Activated T-cell treated with anti-CD3 and anti-CD28 coated beads, Interleukin-2, amount 50 U/mL, for 72 hours (primary cell): ENCODE results near the gene SCAF11. TPM values are rescaled to one million over a fixed set of nuclear protein-coding genes. Genes with fewer than 3 reads are reported as not detected.
A peak's percentile ranks its signal among the peaks of the same experiment; 100 is the strongest.
"Not testable (repeated sequence)": the region's sequence is repeated elsewhere in the genome, so short reads cannot be mapped to it uniquely, and the experiment has no call there.

Source experiments
- ATAC-seq, 2 donors: fragments of 150-1000 bp; cut with Tn5 transposase; replicated peaks in 1 of 2; 2 replicates each; pipeline ENCODE4 v1.10.0; 2021; ENCODE audit warnings: moderate library complexity in 2 of 2, mild to moderate bottlenecking in 1 of 2
- DNase-seq, 2 donors: peaks; one replicate each; pipeline ENCODE4 v3.0.0; 2021 to 2022; ENCODE audit warnings: mixed read lengths in 1 of 2
- H3K27ac Mint-ChIP-seq: one replicate; pipeline ENCODE4 v1.8.0; 2022; ENCODE audit warnings: mild to moderate bottlenecking, moderate library complexity, mixed read lengths
- H3K27me3 Mint-ChIP-seq: one replicate; pipeline ENCODE4 v1.8.0; 2022; ENCODE audit warnings: low read depth, mixed read lengths
- H3K36me3 Mint-ChIP-seq, 2 donors: one replicate each; pipeline ENCODE4 v1.8.0; 2022; ENCODE audit warnings: mixed read lengths in 2 of 2, mild to moderate bottlenecking in 1 of 2; ENCODE audit not compliant: insufficient read depth in 2 of 2
- H3K4me1 Mint-ChIP-seq: one replicate; pipeline ENCODE4 v1.8.0; 2022; ENCODE audit warnings: low read depth, mixed read lengths
- H3K4me3 Mint-ChIP-seq, 2 donors: one replicate each; pipeline ENCODE4 v1.8.0; 2022; ENCODE audit warnings: mild to moderate bottlenecking in 2 of 2, mixed read lengths in 2 of 2, moderate library complexity in 2 of 2
- H3K9me3 Mint-ChIP-seq, 2 donors: one replicate each; pipeline ENCODE4 v1.8.0; 2022; ENCODE audit warnings: mixed read lengths in 2 of 2
- total RNA-seq, 2 donors: library from RNA; stranded (reverse); gene quantifications; one replicate each; pipeline ENCODE4 v1.2.3, GENCODE V29; 2022

Gene SCAF11, protein sequence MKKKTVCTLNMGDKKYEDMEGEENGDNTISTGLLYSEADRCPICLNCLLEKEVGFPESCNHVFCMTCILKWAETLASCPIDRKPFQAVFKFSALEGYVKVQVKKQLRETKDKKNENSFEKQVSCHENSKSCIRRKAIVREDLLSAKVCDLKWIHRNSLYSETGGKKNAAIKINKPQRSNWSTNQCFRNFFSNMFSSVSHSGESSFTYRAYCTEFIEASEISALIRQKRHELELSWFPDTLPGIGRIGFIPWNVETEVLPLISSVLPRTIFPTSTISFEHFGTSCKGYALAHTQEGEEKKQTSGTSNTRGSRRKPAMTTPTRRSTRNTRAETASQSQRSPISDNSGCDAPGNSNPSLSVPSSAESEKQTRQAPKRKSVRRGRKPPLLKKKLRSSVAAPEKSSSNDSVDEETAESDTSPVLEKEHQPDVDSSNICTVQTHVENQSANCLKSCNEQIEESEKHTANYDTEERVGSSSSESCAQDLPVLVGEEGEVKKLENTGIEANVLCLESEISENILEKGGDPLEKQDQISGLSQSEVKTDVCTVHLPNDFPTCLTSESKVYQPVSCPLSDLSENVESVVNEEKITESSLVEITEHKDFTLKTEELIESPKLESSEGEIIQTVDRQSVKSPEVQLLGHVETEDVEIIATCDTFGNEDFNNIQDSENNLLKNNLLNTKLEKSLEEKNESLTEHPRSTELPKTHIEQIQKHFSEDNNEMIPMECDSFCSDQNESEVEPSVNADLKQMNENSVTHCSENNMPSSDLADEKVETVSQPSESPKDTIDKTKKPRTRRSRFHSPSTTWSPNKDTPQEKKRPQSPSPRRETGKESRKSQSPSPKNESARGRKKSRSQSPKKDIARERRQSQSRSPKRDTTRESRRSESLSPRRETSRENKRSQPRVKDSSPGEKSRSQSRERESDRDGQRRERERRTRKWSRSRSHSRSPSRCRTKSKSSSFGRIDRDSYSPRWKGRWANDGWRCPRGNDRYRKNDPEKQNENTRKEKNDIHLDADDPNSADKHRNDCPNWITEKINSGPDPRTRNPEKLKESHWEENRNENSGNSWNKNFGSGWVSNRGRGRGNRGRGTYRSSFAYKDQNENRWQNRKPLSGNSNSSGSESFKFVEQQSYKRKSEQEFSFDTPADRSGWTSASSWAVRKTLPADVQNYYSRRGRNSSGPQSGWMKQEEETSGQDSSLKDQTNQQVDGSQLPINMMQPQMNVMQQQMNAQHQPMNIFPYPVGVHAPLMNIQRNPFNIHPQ (N-terminal part only)
- 100 to 1,000 TPM; 114 to 118 TPM for total RNA-seq

DNA sequence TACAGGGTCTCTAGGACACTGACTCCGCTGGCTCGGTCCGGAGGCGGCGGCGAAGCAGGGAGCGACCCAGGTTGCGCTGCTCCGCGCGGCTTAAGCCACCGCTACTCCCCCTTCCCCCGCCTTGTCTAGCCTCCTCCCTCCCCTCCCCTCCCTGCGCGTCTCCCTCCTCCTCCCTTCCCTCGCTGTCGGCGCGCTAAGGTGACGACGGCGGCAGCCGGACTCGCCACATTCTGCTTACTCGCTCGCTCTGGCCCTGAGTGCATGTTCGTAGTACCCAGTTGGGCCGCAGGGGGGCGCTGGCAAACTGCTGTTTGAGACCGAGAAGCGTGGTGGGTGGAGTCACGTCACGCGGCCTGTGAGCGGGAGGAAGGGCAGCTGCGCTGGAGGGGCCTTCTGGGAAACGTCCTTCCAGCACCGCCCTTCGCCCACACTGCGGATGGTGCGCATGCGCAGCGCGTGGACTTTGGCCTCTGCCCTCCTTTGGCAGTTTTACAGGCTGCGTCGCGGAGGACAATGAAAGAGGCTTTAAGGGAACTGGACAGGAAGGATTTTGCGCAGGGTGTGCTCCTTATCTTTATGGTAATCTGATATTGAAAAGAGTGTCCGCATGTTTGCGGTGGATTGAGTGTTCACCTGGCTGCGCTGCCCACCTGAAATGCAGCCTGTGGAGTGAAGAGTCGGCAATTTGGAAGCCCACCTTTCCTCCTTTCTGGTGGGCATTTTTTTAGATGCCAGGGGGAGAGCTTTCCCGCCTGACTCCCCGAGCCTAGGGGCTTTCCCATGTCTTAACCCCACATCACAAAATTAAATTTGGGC is at the start of gene SCAF11:
Gene SCAF11 (minus strand): TSS at position 107 of the 816 bp plus-strand sequence. CDS start 26,407 bp downstream, outside the sequence.
- H3K27me3 Mint-ChIP-seq = no peaks in the 10 kb centered on the region
- peak within 1 kb of the TSS; percentile 98 for H3K27ac Mint-ChIP-seq
- ATAC-seq = peak; percentile 89 to 90
- H3K36me3 Mint-ChIP-seq = peaks cover 13 to 15% of the 10 kb centered on the region in 2 donors
- DNase-seq = peak; percentile 100
- peaks cover 47% of the 10 kb centered on the region for H3K4me1 Mint-ChIP-seq
- peak within 1 kb of the TSS; percentile 93 to 97 for H3K4me3 Mint-ChIP-seq
- H3K9me3 Mint-ChIP-seq = no peaks in the 10 kb centered on the region

- H3K27me3 Mint-ChIP-seq = peaks cover 20% of the 10 kb centered on the region
- H3K9me3 Mint-ChIP-seq, H3K4me3 Mint-ChIP-seq, ATAC-seq, H3K36me3 Mint-ChIP-seq, H3K27ac Mint-ChIP-seq, H3K4me1 Mint-ChIP-seq, DNase-seq: not testable (repeated sequence)
Observed at GRCh38 chr12:46037066-46037465, 46.7 kb upstream of the SCAF11 start.

- Mint-ChIP-seq H3K36me3 (peaks cover 5 to 19% of the 10 kb centered on the region in 2 donors), H3K9me3 (peaks cover 16 to 20% of the 10 kb centered on the region in 2 donors), H3K4me3 (no peak overlapping the region), H3K27ac (no peak overlapping the region), H3K27me3 (no peaks in the 10 kb centered on the region), H3K4me1 (no peaks in the 10 kb centered on the region)
- no peak for ATAC-seq
- DNase-seq = no peak
Observed at GRCh38 chr12:46027172-46027571, 36.8 kb upstream of the SCAF11 start.

GRCh38 chr12:46024099-46024498 is 33.7 kb upstream of the SCAF11 start:
- H3K4me1 Mint-ChIP-seq = no peaks in the 10 kb centered on the region

GRCh38 chr12:46020768-46021167 is 30.4 kb upstream of the SCAF11 start:
- no peak overlapping the region for H3K27ac Mint-ChIP-seq
- DNase-seq (no peak), ATAC-seq (no peak)
- no peaks in the 10 kb centered on the region for H3K4me1 Mint-ChIP-seq
- no peak overlapping the region for H3K4me3 Mint-ChIP-seq
- no peaks in the 10 kb centered on the region for H3K27me3 Mint-ChIP-seq
- peaks cover 9 to 14% of the 10 kb centered on the region in 2 donors for H3K9me3 Mint-ChIP-seq
- peaks cover 2 to 10% of the 10 kb centered on the region in 2 donors for H3K36me3 Mint-ChIP-seq

More at GRCh38 chr12:46024099-46024498, 33.7 kb upstream of the SCAF11 start:
- peaks cover 18 to 26% of the 10 kb centered on the region in 2 donors for H3K9me3 Mint-ChIP-seq
- no peak for DNase-seq
- H3K36me3 Mint-ChIP-seq = peaks cover 7 to 22% of the 10 kb centered on the region in 2 donors
- H3K27me3 Mint-ChIP-seq = no peaks in the 10 kb centered on the region
- H3K4me3 Mint-ChIP-seq = no peak overlapping the region
- ATAC-seq = no peak
- H3K27ac Mint-ChIP-seq = no peak overlapping the region

DNA sequence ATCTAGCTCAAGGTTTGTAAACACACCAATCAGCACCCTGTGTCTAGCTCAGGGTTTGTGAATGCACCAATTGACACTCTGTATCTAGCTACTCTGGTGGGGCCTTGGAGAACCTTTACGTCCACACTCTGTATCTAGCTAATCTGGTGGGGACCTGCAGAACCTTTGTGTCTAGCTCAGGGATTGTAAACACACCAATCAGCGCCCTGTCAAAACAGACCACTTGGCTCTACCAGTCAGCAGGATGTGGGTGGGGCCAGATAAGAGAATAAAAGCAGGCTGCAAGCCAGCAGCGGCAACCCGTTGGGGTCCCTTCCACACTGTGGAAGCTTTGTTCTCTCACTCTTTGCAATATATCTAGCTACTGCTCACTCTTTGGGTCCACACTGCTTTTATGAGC is 28.3 kb upstream of the SCAF11 start:
- not testable (repeated sequence) for H3K4me1 Mint-ChIP-seq, H3K27ac Mint-ChIP-seq, ATAC-seq, H3K27me3 Mint-ChIP-seq, H3K4me3 Mint-ChIP-seq, DNase-seq
- Mint-ChIP-seq H3K9me3 (peaks cover 7 to 11% of the 10 kb centered on the region in 2 donors), H3K36me3 (peaks cover 2 to 10% of the 10 kb centered on the region in 2 donors)

DNA sequence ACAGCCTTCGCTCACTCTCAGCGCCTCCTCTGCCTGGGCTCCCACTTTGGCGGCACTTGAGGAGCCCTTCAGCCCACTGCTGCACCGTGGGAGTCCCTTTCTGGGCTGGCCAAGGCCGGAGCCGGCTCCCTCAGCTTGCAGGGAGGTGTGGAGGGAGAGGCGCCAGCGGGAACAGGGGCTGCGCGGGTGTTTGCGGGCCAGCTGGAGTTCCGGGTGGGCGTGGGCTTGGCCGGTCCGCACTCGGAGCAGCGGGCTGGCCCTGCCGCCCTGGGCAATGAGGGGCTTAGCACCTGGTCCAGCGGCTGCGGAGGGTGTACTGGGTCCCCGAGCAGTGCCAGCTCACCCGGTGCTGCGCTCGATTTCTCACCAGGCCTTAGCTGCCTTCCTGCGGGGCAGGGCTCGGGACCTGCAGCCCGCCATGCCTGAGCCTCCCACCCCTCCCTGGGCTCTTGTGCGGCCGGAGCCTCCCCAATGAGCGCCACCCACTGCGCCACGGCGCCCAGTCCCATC is 27.5 kb upstream of the SCAF11 start:
- not testable (repeated sequence) for H3K9me3 Mint-ChIP-seq, DNase-seq, ATAC-seq, H3K4me1 Mint-ChIP-seq, H3K27me3 Mint-ChIP-seq, H3K4me3 Mint-ChIP-seq, H3K27ac Mint-ChIP-seq
- peaks cover 2 to 10% of the 10 kb centered on the region in 2 donors for H3K36me3 Mint-ChIP-seq

DNA sequence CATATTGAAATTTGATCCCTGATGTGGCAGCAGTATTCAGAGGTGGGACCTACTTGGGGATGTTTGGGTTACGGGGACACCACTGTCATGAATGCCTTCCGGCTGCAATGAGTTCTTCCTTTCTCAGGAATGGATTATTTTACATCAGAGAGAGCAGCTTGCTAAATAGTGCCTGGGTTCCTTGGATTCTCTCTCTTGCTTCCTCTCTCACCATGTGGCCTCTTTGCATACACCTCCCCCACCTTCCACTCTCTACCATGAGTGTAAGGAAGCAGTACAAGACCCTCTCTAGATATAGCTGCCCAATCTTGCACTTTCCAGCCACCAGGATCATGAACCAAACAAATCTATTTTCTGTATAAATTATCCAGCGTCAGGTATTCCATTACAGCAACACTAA is 15.4 kb upstream of the SCAF11 start:
- H3K9me3 Mint-ChIP-seq = no peaks in the 10 kb centered on the region

GRCh38 chr12:46005151-46005797 is 14.9 kb upstream of the SCAF11 start:
- DNase-seq = no peak
- no peaks in the 10 kb centered on the region for H3K27me3 Mint-ChIP-seq
- no peaks in the 10 kb centered on the region for H3K4me1 Mint-ChIP-seq
- H3K9me3 Mint-ChIP-seq = no peaks in the 10 kb centered on the region
- H3K36me3 Mint-ChIP-seq = no peaks in the 10 kb centered on the region
- no peak overlapping the region for H3K27ac Mint-ChIP-seq
- H3K4me3 Mint-ChIP-seq = no peak overlapping the region
- no peak for ATAC-seq

More for the DNA sequence above, 15.4 kb upstream of the SCAF11 start:
- Mint-ChIP-seq H3K36me3 (no peaks in the 10 kb centered on the region), H3K27me3 (no peaks in the 10 kb centered on the region), H3K4me1 (no peaks in the 10 kb centered on the region), H3K4me3 (no peak overlapping the region), H3K27ac (peak overlapping the region; percentile 9)
- ATAC-seq (no peak), DNase-seq (no peak)

DNA sequence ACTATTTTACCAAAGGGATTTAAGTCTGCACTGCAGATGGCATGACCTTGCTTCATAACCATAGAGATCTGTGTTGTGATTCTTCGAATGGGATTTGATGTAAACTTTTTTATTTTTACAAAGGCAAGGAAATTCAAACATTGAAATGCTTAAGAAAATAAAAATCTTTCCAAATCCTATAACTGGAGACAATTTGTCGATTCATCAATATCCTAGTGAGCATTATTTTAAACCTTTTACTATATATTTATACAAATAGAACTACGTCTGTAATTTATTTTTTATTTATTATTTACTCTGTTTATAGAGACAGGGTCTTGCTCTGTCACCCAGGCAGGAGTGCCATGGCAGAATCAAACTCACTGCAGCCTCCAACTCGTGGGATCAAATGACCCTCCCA is 14.3 kb upstream of the SCAF11 start:
- Mint-ChIP-seq H3K9me3 (no peaks in the 10 kb centered on the region), H3K36me3 (peaks cover 0 to under 1% of the 10 kb centered on the region in 2 donors), H3K27me3 (no peaks in the 10 kb centered on the region), H3K4me1 (no peaks in the 10 kb centered on the region), H3K4me3 (no peak overlapping the region), H3K27ac (no peak overlapping the region)
- DNase-seq (no peak), ATAC-seq (no peak)

- not testable (repeated sequence) for ATAC-seq, H3K36me3 Mint-ChIP-seq, H3K27ac Mint-ChIP-seq, H3K4me3 Mint-ChIP-seq, DNase-seq, H3K4me1 Mint-ChIP-seq, H3K9me3 Mint-ChIP-seq, H3K27me3 Mint-ChIP-seq
Observed at GRCh38 chr12:46000076-46000475, 9.7 kb upstream of the SCAF11 start.
